GM23338 (cell line): ENCODE measurements around the gene COPZ1. TPM values are rescaled to one million over a fixed set of nuclear protein-coding genes. Genes with fewer than 3 reads are reported as not detected.

Experiments used
- ATAC-seq: fragments of 200-7000 bp; cut with Tn5 transposase; 3 replicates; pipeline ENCODE4 v1.9.1; 2020
- DNase-seq: peaks from one replicate; pipeline ENCODE4 v3.0.0-alpha.2; 2015; ENCODE audit warnings: low spot score
- H2AFZ ChIP-seq: fragments of 200-600 bp; sonication (generic); 2 replicates; pipeline ENCODE4 v1.8.0; 2016; ENCODE audit warnings: antibody characterized with exemption, mild to moderate bottlenecking, moderate library complexity
- H3F3A ChIP-seq: fragments of 200-600 bp; sonication (generic); replicated peaks from 2 replicates; pipeline ENCODE4 v1.8.0; 2017; ENCODE audit warnings: antibody characterized with exemption, mixed run types, low read depth
- H3K27ac ChIP-seq: fragments of 200-600 bp; sonication (generic); 2 replicates; pipeline ENCODE4 v1.6.1; 2016; ENCODE audit warnings: low read depth
- H3K27me3 ChIP-seq: fragments of 200-600 bp; sonication (generic); 2 replicates; pipeline ENCODE4 v1.8.0; 2016; ENCODE audit warnings: mild to moderate bottlenecking, mixed run types, moderate library complexity; ENCODE audit not compliant: insufficient read depth
- H3K36me3 ChIP-seq: fragments of 200-600 bp; sonication (generic); 2 replicates; pipeline ENCODE4 v1.8.0; 2016; ENCODE audit warnings: mild to moderate bottlenecking; ENCODE audit not compliant: insufficient read depth
- H3K4me1 ChIP-seq: fragments of 200-600 bp; sonication (generic); 2 replicates; pipeline ENCODE4 v1.8.0; 2016; ENCODE audit warnings: mild to moderate bottlenecking, moderate library complexity; ENCODE audit not compliant: insufficient read depth
- H3K4me2 ChIP-seq: fragments of 200-600 bp; sonication (generic); 2 replicates; pipeline ENCODE4 v1.7.1; 2017; ENCODE audit warnings: mixed run types
- H3K4me3 ChIP-seq: fragments of 200-600 bp; sonication (generic); 2 replicates; pipeline ENCODE4 v1.6.1; 2016; ENCODE audit warnings: mixed run types
- H3K79me2 ChIP-seq: fragments of 200-600 bp; sonication (generic); replicated peaks from 2 replicates; pipeline ENCODE4 v1.8.0; 2017; ENCODE audit warnings: mild to moderate bottlenecking; ENCODE audit not compliant: insufficient read depth
- H3K9me2 ChIP-seq: fragments of 200-600 bp; sonication (generic); 2 replicates; pipeline ENCODE4 v1.8.0; 2017; ENCODE audit not compliant: insufficient read depth
- H4K20me1 ChIP-seq: fragments of 200-600 bp; sonication (generic); replicated peaks from 2 replicates; pipeline ENCODE4 v1.8.0; 2017; ENCODE audit warnings: mild to moderate bottlenecking; ENCODE audit not compliant: insufficient read depth
- H3K27ac Mint-ChIP-seq: 2 replicates; pipeline ENCODE4 v1.8.0; 2020; ENCODE audit warnings: inconsistent platforms, mild to moderate bottlenecking, moderate library complexity, mixed read lengths
- H3K27me3 Mint-ChIP-seq: 3 replicates; pipeline ENCODE4 v1.8.0; 2022; ENCODE audit warnings: low read depth, mild to moderate bottlenecking, moderate library complexity, mixed read lengths, inconsistent platforms; ENCODE audit not compliant: insufficient read depth, poor library complexity
- H3K36me3 Mint-ChIP-seq: 3 replicates; pipeline ENCODE4 v1.8.0; 2021; ENCODE audit warnings: low read depth, mild to moderate bottlenecking, inconsistent platforms, moderate library complexity, mixed read lengths
- H3K4me1 Mint-ChIP-seq: 3 replicates; pipeline ENCODE4 v1.8.0; 2020; ENCODE audit warnings: mild to moderate bottlenecking, inconsistent platforms, mixed read lengths
- H3K4me3 Mint-ChIP-seq: 3 replicates; pipeline ENCODE4 v1.8.0; 2021; ENCODE audit warnings: moderate library complexity, mild to moderate bottlenecking, inconsistent platforms, mixed read lengths
- H3K9me3 Mint-ChIP-seq: 3 replicates; pipeline ENCODE4 v1.8.0; 2020; ENCODE audit warnings: moderate library complexity, mild to moderate bottlenecking, inconsistent platforms, mixed read lengths
- CREB1 ChIP-seq: fragments of 250-450 bp; sonication (Bioruptor Pico); IDR thresholded peaks from 2 replicates; pipeline ENCODE4 v1.5.0; 2020; ENCODE audit warnings: low read depth, mild to moderate bottlenecking, moderate library complexity
- CTCF ChIP-seq, 2 experiments: fragments of 200-600 bp in 1 of 2; sonication (generic) in 1 of 2; conservative IDR thresholded peaks; 2 replicates each; pipeline versions ENCODE4 v1.5.1 to v1.6.1; 2016 to 2017; ENCODE audit warnings: antibody characterized with exemption in 2 of 2, low read depth in 2 of 2, mild to moderate bottlenecking in 2 of 2, moderate library complexity in 1 of 2
- EZH2phosphoT487 ChIP-seq: fragments of 200-600 bp; sonication (generic); IDR thresholded peaks from one replicate; pipeline ENCODE4 v1.8.1; 2018; ENCODE audit warnings: antibody characterized with exemption; ENCODE audit not compliant: unreplicated experiment
- POLR2AphosphoS5 ChIP-seq: IDR thresholded peaks from 2 replicates; pipeline ENCODE4 v1.6.1; 2016; ENCODE audit warnings: antibody characterized with exemption, low read depth
- ZNF331 ChIP-seq: fragments of 250-450 bp; sonication (Bioruptor Pico); IDR thresholded peaks from 2 replicates; pipeline ENCODE4 v1.5.0; 2020; ENCODE audit warnings: low read depth, mild to moderate bottlenecking, moderate library complexity
- ZNF462 ChIP-seq: fragments of 250-450 bp; sonication (Bioruptor Pico); IDR thresholded peaks from 2 replicates; pipeline ENCODE4 v1.5.0; 2020; ENCODE audit warnings: mild to moderate bottlenecking, moderate library complexity
- polyA plus RNA-seq: library from polyadenylated mRNA; unstranded; fragments of >200 nt; fragmentation: Nextera tagmentation; extraction: Ambion mirVana; gene quantifications from 2 replicates; pipeline ENCODE4 v1.2.1, GENCODE V29; 2016
- total RNA-seq: library from RNA; depleted of rRNA; stranded (reverse); fragments of >200 nt; shearing (Covaris generic); gene quantifications from 2 replicates; pipeline ENCODE4 v1.2.3, GENCODE V29; 2014

COPZ1 gene
- total and polyA plus RNA-seq, 2 experiments from 2014 or later = 79.9 to 91.2 TPM

- TF ChIP-seq ZNF331 (CRISPR knock-in tag) (no peak), CREB1 (CRISPR knock-in tag) (no peak), POLR2AphosphoS5 (no peak), ZNF462 (CRISPR knock-in tag) (no peak)
These were observed 25.3 kb upstream of the COPZ1 start (continued) for GRCh38 chr12:54299515-54300224.

- H3K27me3 ChIP-seq = peaks cover 15% of the 10 kb centered on the region
- no peaks in the 10 kb centered on the region for H3K36me3 ChIP-seq
- H3K4me3 ChIP-seq = peak overlapping the region; percentile 71
- TF ChIP-seq CTCF (conservative IDR thresholded peaks at IDR 0.05; ENCODE audit: low read depth in 2 of 2) (no peak), EZH2phosphoT487 (no peak)
- H3K4me1 Mint-ChIP-seq = peaks cover 50% of the 10 kb centered on the region
- peak overlapping the region; percentile 99 for H3K4me2 ChIP-seq
- peaks cover 12% of the 10 kb centered on the region for H3F3A ChIP-seq
- peak overlapping the region; percentile 70 for H3K4me3 Mint-ChIP-seq
- no peak for DNase-seq
- H3K27me3 Mint-ChIP-seq = peaks cover 17% of the 10 kb centered on the region
- H3K4me1 ChIP-seq = peaks cover 47% of the 10 kb centered on the region
- no peaks in the 10 kb centered on the region for H4K20me1 ChIP-seq
- no peaks in the 10 kb centered on the region for H3K9me3 Mint-ChIP-seq
- no peak overlapping the region for H3K27ac ChIP-seq
- no peak for ATAC-seq
- H3K9me2 ChIP-seq = no peaks in the 10 kb centered on the region
- H3K36me3 Mint-ChIP-seq = no peaks in the 10 kb centered on the region; the same call in 2 of the 3 replicates
- H2AFZ ChIP-seq = peak overlapping the region; percentile 96
- H3K27ac Mint-ChIP-seq = peak overlapping the region; percentile 85; the same call in 1 of the 2 replicates
- H3K79me2 ChIP-seq = no peaks in the 10 kb centered on the region
These were observed 24.7 kb upstream of the COPZ1 start for GRCh38 chr12:54300225-54300731.
